ENCODE measurements around the gene TDRD6. TPM values are rescaled to one million over a fixed set of nuclear protein-coding genes. Genes with fewer than 3 reads are reported as not detected.

TDRD6 gene
- total and polyA plus RNA-seq, 10 of the 15 experiments (the other 5 are each of a cell fraction or from before 2014, with no cell fraction given) = not detected

GRCh38 chr6:46638650-46639049, 49.0 kb upstream of the TDRD6 start (continued):
- TF ChIP-seq, protein P1, sequence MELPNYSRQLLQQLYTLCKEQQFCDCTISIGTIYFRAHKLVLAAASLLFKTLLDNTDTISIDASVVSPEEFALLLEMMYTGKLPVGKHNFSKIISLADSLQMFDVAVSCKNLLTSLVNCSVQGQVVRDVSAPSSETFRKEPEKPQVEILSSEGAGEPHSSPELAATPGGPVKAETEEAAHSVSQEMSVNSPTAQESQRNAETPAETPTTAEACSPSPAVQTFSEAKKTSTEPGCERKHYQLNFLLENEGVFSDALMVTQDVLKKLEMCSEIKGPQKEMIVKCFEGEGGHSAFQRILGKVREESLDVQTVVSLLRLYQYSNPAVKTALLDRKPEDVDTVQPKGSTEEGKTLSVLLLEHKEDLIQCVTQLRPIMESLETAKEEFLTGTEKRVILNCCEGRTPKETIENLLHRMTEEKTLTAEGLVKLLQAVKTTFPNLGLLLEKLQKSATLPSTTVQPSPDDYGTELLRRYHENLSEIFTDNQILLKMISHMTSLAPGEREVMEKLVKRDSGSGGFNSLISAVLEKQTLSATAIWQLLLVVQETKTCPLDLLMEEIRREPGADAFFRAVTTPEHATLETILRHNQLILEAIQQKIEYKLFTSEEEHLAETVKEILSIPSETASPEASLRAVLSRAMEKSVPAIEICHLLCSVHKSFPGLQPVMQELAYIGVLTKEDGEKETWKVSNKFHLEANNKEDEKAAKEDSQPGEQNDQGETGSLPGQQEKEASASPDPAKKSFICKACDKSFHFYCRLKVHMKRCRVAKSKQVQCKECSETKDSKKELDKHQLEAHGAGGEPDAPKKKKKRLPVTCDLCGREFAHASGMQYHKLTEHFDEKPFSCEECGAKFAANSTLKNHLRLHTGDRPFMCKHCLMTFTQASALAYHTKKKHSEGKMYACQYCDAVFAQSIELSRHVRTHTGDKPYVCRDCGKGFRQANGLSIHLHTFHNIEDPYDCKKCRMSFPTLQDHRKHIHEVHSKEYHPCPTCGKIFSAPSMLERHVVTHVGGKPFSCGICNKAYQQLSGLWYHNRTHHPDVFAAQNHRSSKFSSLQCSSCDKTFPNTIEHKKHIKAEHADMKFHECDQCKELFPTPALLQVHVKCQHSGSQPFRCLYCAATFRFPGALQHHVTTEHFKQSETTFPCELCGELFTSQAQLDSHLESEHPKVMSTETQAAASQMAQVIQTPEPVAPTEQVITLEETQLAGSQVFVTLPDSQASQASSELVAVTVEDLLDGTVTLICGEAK (IDR thresholded peaks at IDR 0.05; ENCODE audit: borderline replicate concordance) = no peak
- TF ChIP-seq POU2F2 (IDR thresholded peaks at IDR 0.05; ENCODE audit: borderline replicate concordance, low read depth, low read length) = no peak

GRCh38 chr6:46642928-46643751, 44.5 kb upstream of the TDRD6 start:
- RAD21 ChIA-PET (ENCODE audit: unreplicated experiment) = no interaction called here
- H3K4me1 ChIP-seq (ENCODE audit: control insufficient read depth, insufficient read depth, low read length) = no peaks in the 10 kb centered on the region
- H3K4me2 ChIP-seq (ENCODE audit: control insufficient read depth, insufficient read depth) = no peak overlapping the region
- POLR2A ChIA-PET = no interaction called here
- 25% methylated on average over 4 of the region's 4 CpGs for WGBS (ENCODE audit: insufficient coverage, insufficient replicate concordance, low lambda C conversion rate, missing lambda C conversion rate)
- ATAC-seq (no peak), FAIRE-seq (no peak), DNase-seq (ENCODE audit: low read depth, low spot score) (no peak)
- SMC1A ChIA-PET (ENCODE audit: uncharacterized antibody, unreplicated experiment) = no interaction called here
- no TSS peak for BruUV-seq (replicated peaks)
- H3K79me2 ChIP-seq (ENCODE audit: control insufficient read depth, insufficient read depth, low read length) = no peaks in the 10 kb centered on the region
- CTCF ChIA-PET = no interaction called here
- H4K20me1 ChIP-seq (ENCODE audit: control insufficient read depth, insufficient read depth) = no peaks in the 10 kb centered on the region
- no peak overlapping the region for H3K27ac ChIP-seq (ENCODE audit: control insufficient read depth, insufficient read depth)
- no peak overlapping the region for H3K9ac ChIP-seq (ENCODE audit: control insufficient read depth, insufficient read depth, low read length)
- in situ Hi-C loops (cut with MboI) = loop anchor here (25.0 kb wide), 1 partner anchor 556 kb away; no protein-coding TSS in a partner anchor
- intact Hi-C loops (cut with micrococcal nuclease; ENCODE audit: unreplicated experiment) = no loop called here
- TF ChIP-seq TCF3 (IDR thresholded peaks at IDR 0.05; ENCODE audit: borderline replicate concordance, insufficient read depth, low read depth, low read length) (no peak), RAD21 (IDR thresholded peaks at IDR 0.05; ENCODE audit: insufficient read depth, low read depth, low read length) (no peak), YY1 (IDR thresholded peaks at IDR 0.05; ENCODE audit: low read depth, low read length) (no peak)
- H2AFZ ChIP-seq (ENCODE audit: control insufficient read depth, low read depth, low read length) = no peak overlapping the region
- H3K4me3 ChIP-seq = no peak overlapping the region
- H3K27me3 ChIP-seq (replicated peaks in 1 of 2; ENCODE audit: control insufficient read depth in 2 of 2, insufficient read depth in 2 of 2, low read length in 1 of 2) = no peaks in the 10 kb centered on the region; a peak in 1 of 4 replicates
- no peaks in the 10 kb centered on the region for H3K9me3 ChIP-seq (replicated peaks; ENCODE audit: control insufficient read depth, insufficient read depth, low read length)
- H3K36me3 ChIP-seq (ENCODE audit: control insufficient read depth in 2 of 2, insufficient read depth in 2 of 2, low read length in 1 of 2) = no peaks in the 10 kb centered on the region
